HepG2 (cell line): ENCODE results near the gene EFCAB11. TPM values are rescaled to one million over a fixed set of nuclear protein-coding genes. Genes with fewer than 3 reads are reported as not detected.

Experiments used
- ATAC-seq: fragments of 200-7000 bp; cut with Tn5 transposase; 3 replicates; pipeline ENCODE4 v1.9.1; 2020; ENCODE audit warnings: mild to moderate bottlenecking, moderate library complexity
- BruUV-seq: library from RNA; stranded (reverse); fragments of 400-500 nt; replicated peaks from 2 replicates; lab custom pipeline; 2021; lab: Mats Ljungman, UMichigan
- CTCF ChIA-PET: fragments of 300-600 bp; formaldehyde crosslinking; extraction: SDS; loops from one replicate; lab custom pipeline; 2021; ENCODE audit warnings: low total read pairs, inconsistent platforms, low intra/inter-chr PET ratio; lab: Yijun Ruan, JAX
- POLR2A ChIA-PET: fragments of 350-600 bp; sonication (Branson Sonifier 250); formaldehyde crosslinking; loops from one replicate; lab custom pipeline; 2020; ENCODE audit warnings: antibody characterized with exemption, inconsistent platforms; lab: Yijun Ruan, JAX
- DNase-seq: peaks from one replicate; pipeline ENCODE4 v3.0.0-alpha.2; 2015; ENCODE audit warnings: low spot score
- FAIRE-seq: peaks from 3 replicates; lab custom pipeline; 2011; peaks lifted over from hg19 to GRCh38; lab: Jason Lieb, UNC
- H2AFZ ChIP-seq: one replicate; pipeline ENCODE4 v1.6.1; 2011; ENCODE audit warnings: low read length, inconsistent platforms
- H3K27ac ChIP-seq: fragments of 300-600 bp; 3 replicates; pipeline ENCODE4 v1.8.0; 2011; ENCODE audit warnings: mixed run types, mild to moderate bottlenecking, mixed read lengths, low read length, inconsistent platforms; ENCODE audit not compliant: insufficient read depth; ENCODE audit errors: extremely low read length
- H3K27me3 ChIP-seq, 2 experiments: fragments of 200-600 bp in 1 of 2; 2 replicates in 1 of 2; 3 replicates in 1 of 2; pipeline versions ENCODE4 v1.6.0 to v1.8.0; 2011; ENCODE audit warnings: low read length in 2 of 2, mild to moderate bottlenecking in 2 of 2, moderate library complexity in 2 of 2, inconsistent platforms in 1 of 2; ENCODE audit not compliant: insufficient read depth in 2 of 2, control insufficient read depth in 1 of 2
- H3K36me3 ChIP-seq, 2 experiments: fragments of 200-600 bp in 1 of 2; replicated peaks in 1 of 2; 2 replicates in 1 of 2; 3 replicates in 1 of 2; pipeline versions ENCODE4 v1.5.1 to v1.8.0; 2011; ENCODE audit warnings: low read length in 2 of 2, inconsistent platforms in 1 of 2; ENCODE audit not compliant: insufficient read depth in 2 of 2, control insufficient read depth in 1 of 2
- H3K4me1 ChIP-seq: 2 replicates; pipeline ENCODE4 v1.5.1; 2012; ENCODE audit warnings: low read length, inconsistent platforms; ENCODE audit not compliant: insufficient read depth
- H3K4me2 ChIP-seq: 2 replicates; pipeline ENCODE4 v1.6.0; 2011; ENCODE audit warnings: low read depth, low read length, inconsistent platforms
- H3K4me3 ChIP-seq, 3 experiments: fragments of 200-600 bp in 1 of 3; sonication (generic), shearing (Covaris generic) in 1 of 3; replicated peaks in 1 of 3; 2 replicates each; pipeline ENCODE4 v1.5.1; 2011 to 2016; ENCODE audit warnings: low read length in 3 of 3, inconsistent platforms in 2 of 3, low read depth in 2 of 3, mild to moderate bottlenecking in 2 of 3, control low read depth in 1 of 3, mixed read lengths in 1 of 3; ENCODE audit not compliant: insufficient read depth in 1 of 3
- H3K79me2 ChIP-seq: one replicate; pipeline ENCODE4 v1.6.1; 2011; ENCODE audit warnings: low read length, inconsistent platforms; ENCODE audit not compliant: insufficient read depth
- H3K9ac ChIP-seq: 2 replicates; pipeline ENCODE4 v1.6.0; 2011; ENCODE audit warnings: mild to moderate bottlenecking, low read depth, low read length, inconsistent platforms; ENCODE audit not compliant: insufficient read depth
- H3K9me3 ChIP-seq: 2 replicates; pipeline ENCODE4 v1.5.1; 2012; ENCODE audit warnings: mild to moderate bottlenecking, low read length
- H4K20me1 ChIP-seq: 2 replicates; pipeline ENCODE4 v1.6.0; 2011; ENCODE audit warnings: inconsistent platforms, mild to moderate bottlenecking, low read length, moderate library complexity; ENCODE audit not compliant: insufficient read depth
- CHD4 ChIP-seq: fragments of 200-600 bp; sonication (generic); IDR thresholded peaks from 2 replicates; pipeline ENCODE4 v1.7.0; 2017; ENCODE audit warnings: mild to moderate bottlenecking, low read length, borderline replicate concordance
- JUND ChIP-seq: sonication (generic); formaldehyde crosslinking; IDR thresholded peaks from 2 replicates; pipeline ENCODE4 v1.8.0; 2022; ENCODE audit warnings: mild to moderate bottlenecking, missing genetic modification reagents
- MBNL3 ChIP-seq: fragments of 250-450 bp; sonication (Bioruptor Pico); conservative IDR thresholded peaks from 2 replicates; pipeline ENCODE4 v1.8.0; 2022; ENCODE audit warnings: mild to moderate bottlenecking, inconsistent platforms
- SMC3 ChIP-seq: IDR thresholded peaks from 2 replicates; pipeline ENCODE4 v1.6.1; 2011; ENCODE audit warnings: low read length, improper control_type of control experiment
- STAT5B ChIP-seq: sonication (generic); formaldehyde crosslinking; IDR thresholded peaks from 2 replicates; pipeline ENCODE4 v1.4.0; 2020; ENCODE audit warnings: missing genetic modification reagents
- ZNF224 ChIP-seq: sonication (generic); formaldehyde crosslinking; IDR thresholded peaks from 2 replicates; pipeline ENCODE4 v1.5.0; 2020; ENCODE audit warnings: mild to moderate bottlenecking, missing genetic modification reagents
- WGBS: methylation state at CpG from one replicate; pipeline ENCODE4 v1.1.6; 2017; ENCODE audit warnings: low lambda C conversion rate; 5-methylcytosine and 5-hydroxymethylcytosine counted together
- in situ Hi-C: cut with HindIII; loops from 2 replicates; pipeline ENCODE4 v1.10.0; 2017; ENCODE audit warnings: low pct_unique_long_range_greater_than_20kb; ENCODE audit not compliant: extremely low pct_ligation_motif_present
- intact Hi-C: fragments of 100-400 bp; cut with micrococcal nuclease; formaldehyde crosslinking; loops from one replicate; pipeline ENCODE4 v1.10.0; 2022; ENCODE audit not compliant: unreplicated experiment
- polyA plus RNA-seq, 8 experiments: library from polyadenylated mRNA; depleted of rRNA in 3 of 8; stranded (reverse) in 7 of 8; unstranded in 1 of 8; fragments of >200 nt; fragmentation: Illumina TruSeq in 4 of 8; extraction: Trizol in 4 of 8; gene quantifications; 2 replicates each; pipeline versions ENCODE4 v1.2.1 to v1.2.3, GENCODE V29; 2011 to 2016; ENCODE audit warnings: low read depth in 4 of 8, missing spikeins in 1 of 8, mixed read lengths in 1 of 8; ENCODE audit not compliant: insufficient read depth in 1 of 8
- total RNA-seq, 5 experiments: library from RNA; depleted of rRNA; stranded (reverse); fragments of >200 nt; fragmentation: Illumina TruSeq; extraction: Trizol; gene quantifications; 2 replicates each; pipeline ENCODE4 v1.2.3, GENCODE V29; 2016; ENCODE audit warnings: low read depth in 1 of 5
- TF ChIP-seq, protein P1 (sequence below): sonication (generic); formaldehyde crosslinking; conservative IDR thresholded peaks from 2 replicates; pipeline ENCODE4 v1.4.0; 2020; ENCODE audit warnings: mild to moderate bottlenecking, missing genetic modification reagents, moderate library complexity
- TF ChIP-seq, protein P2 (sequence below): sonication (generic); formaldehyde crosslinking; IDR thresholded peaks from 2 replicates; pipeline ENCODE4 v1.4.0; 2020; ENCODE audit warnings: missing genetic modification reagents
- TF ChIP-seq, protein P3 (sequence below): sonication (generic); formaldehyde crosslinking; conservative IDR thresholded peaks from 2 replicates; pipeline ENCODE4 v1.4.0; 2020; ENCODE audit warnings: missing genetic modification reagents
- TF ChIP-seq, protein P4 (sequence below): sonication (generic); formaldehyde crosslinking; IDR thresholded peaks from 2 replicates; pipeline ENCODE4 v1.4.0; 2020; ENCODE audit warnings: missing genetic modification reagents

EFCAB11 gene
- total and polyA plus RNA-seq, 2 of the 13 experiments (the other 11 are each of a cell fraction or from before 2014, with no cell fraction given), result 8.2 to 31.5 TPM

DNA sequence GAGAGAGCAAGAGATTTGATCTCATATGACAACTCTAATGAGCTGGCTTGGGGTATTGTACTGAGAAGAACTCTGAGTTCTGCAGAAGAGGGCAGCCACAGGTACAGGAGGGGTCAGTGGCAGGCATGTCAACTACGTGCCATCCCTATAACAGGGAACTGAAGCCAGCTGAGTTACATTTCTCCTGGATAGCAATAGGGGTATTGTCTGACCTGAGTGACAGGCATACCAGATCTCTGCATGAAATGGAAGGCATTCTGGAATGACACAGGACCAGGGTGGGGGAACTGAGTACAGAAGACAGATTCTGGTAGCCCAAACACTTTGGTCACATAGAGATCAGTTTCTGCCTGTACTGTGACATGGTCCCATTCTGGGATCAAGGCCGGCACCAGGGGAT, 35.8 kb downstream of the EFCAB11 start (continued):
- TF ChIP-seq, protein P1, sequence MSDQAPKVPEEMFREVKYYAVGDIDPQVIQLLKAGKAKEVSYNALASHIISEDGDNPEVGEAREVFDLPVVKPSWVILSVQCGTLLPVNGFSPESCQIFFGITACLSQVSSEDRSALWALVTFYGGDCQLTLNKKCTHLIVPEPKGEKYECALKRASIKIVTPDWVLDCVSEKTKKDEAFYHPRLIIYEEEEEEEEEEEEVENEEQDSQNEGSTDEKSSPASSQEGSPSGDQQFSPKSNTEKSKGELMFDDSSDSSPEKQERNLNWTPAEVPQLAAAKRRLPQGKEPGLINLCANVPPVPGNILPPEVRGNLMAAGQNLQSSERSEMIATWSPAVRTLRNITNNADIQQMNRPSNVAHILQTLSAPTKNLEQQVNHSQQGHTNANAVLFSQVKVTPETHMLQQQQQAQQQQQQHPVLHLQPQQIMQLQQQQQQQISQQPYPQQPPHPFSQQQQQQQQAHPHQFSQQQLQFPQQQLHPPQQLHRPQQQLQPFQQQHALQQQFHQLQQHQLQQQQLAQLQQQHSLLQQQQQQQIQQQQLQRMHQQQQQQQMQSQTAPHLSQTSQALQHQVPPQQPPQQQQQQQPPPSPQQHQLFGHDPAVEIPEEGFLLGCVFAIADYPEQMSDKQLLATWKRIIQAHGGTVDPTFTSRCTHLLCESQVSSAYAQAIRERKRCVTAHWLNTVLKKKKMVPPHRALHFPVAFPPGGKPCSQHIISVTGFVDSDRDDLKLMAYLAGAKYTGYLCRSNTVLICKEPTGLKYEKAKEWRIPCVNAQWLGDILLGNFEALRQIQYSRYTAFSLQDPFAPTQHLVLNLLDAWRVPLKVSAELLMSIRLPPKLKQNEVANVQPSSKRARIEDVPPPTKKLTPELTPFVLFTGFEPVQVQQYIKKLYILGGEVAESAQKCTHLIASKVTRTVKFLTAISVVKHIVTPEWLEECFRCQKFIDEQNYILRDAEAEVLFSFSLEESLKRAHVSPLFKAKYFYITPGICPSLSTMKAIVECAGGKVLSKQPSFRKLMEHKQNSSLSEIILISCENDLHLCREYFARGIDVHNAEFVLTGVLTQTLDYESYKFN, result no peak
- TF ChIP-seq, protein P2, sequence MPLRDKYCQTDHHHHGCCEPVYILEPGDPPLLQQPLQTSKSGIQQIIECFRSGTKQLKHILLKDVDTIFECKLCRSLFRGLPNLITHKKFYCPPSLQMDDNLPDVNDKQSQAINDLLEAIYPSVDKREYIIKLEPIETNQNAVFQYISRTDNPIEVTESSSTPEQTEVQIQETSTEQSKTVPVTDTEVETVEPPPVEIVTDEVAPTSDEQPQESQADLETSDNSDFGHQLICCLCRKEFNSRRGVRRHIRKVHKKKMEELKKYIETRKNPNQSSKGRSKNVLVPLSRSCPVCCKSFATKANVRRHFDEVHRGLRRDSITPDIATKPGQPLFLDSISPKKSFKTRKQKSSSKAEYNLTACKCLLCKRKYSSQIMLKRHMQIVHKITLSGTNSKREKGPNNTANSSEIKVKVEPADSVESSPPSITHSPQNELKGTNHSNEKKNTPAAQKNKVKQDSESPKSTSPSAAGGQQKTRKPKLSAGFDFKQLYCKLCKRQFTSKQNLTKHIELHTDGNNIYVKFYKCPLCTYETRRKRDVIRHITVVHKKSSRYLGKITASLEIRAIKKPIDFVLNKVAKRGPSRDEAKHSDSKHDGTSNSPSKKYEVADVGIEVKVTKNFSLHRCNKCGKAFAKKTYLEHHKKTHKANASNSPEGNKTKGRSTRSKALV (CRISPR knock-in tag), result no peak
- TF ChIP-seq, all 625 proteins: peak for 0

DNA sequence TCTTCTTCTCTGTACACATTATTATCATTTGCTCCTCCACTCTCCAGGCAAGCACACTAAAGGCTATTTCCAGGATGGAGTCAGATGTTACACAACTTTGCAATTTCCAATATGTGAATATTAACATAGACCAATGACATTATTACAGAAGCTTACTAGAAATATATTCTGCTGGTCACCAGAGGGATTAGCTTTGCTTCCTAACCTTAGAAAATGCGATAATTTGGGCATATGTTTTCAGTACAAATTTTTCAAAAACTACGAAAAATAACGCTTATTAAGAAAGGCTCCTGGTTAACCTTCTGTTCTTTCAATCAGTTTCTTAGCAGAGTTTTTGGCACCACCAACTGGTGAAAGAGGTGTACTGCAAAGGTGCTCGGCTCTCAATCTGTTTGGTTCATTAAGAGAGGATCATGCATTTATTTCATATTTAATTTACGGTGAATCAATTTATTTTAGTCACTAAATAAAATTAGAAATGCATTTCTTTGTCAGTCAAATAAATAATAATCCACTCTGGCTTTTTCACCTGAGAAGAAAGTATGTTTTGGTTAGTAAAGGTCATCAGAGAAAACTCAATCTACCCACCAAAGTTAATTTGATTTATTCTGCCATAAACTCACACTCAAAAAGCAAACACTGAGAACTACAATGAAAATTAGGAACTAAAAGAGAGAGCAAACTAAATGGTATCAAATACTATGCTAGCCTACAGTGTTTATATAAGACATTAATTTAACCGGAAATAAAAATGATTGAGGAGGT, 39.2 kb downstream of the EFCAB11 start:
- in situ Hi-C loops, result loop anchor here (25.0 kb wide), 2 partner anchors 503 to 678 kb away; partner anchors contain the start of gene FOXN3
- CTCF ChIA-PET, result interaction anchor here (0.7 to 1.3 kb wide), 2 partner anchors 875 to 889 kb away, joined by 3 to 7 read pairs; no protein-coding TSS in a partner anchor
- BruUV-seq, result no TSS peak
- peak; percentile 75 for TF ChIP-seq SMC3
- TF ChIP-seq ZNF224, result no peak
- no peak for TF ChIP-seq STAT5B
- no peak for TF ChIP-seq JUND (CRISPR knock-in tag)
- TF ChIP-seq, protein P3, sequence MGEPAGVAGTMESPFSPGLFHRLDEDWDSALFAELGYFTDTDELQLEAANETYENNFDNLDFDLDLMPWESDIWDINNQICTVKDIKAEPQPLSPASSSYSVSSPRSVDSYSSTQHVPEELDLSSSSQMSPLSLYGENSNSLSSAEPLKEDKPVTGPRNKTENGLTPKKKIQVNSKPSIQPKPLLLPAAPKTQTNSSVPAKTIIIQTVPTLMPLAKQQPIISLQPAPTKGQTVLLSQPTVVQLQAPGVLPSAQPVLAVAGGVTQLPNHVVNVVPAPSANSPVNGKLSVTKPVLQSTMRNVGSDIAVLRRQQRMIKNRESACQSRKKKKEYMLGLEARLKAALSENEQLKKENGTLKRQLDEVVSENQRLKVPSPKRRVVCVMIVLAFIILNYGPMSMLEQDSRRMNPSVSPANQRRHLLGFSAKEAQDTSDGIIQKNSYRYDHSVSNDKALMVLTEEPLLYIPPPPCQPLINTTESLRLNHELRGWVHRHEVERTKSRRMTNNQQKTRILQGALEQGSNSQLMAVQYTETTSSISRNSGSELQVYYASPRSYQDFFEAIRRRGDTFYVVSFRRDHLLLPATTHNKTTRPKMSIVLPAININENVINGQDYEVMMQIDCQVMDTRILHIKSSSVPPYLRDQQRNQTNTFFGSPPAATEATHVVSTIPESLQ (CRISPR knock-in tag), result no peak
- TF ChIP-seq CHD4, result peak; percentile 49; the same call in 1 of the 2 replicates
- TF ChIP-seq, protein P4, sequence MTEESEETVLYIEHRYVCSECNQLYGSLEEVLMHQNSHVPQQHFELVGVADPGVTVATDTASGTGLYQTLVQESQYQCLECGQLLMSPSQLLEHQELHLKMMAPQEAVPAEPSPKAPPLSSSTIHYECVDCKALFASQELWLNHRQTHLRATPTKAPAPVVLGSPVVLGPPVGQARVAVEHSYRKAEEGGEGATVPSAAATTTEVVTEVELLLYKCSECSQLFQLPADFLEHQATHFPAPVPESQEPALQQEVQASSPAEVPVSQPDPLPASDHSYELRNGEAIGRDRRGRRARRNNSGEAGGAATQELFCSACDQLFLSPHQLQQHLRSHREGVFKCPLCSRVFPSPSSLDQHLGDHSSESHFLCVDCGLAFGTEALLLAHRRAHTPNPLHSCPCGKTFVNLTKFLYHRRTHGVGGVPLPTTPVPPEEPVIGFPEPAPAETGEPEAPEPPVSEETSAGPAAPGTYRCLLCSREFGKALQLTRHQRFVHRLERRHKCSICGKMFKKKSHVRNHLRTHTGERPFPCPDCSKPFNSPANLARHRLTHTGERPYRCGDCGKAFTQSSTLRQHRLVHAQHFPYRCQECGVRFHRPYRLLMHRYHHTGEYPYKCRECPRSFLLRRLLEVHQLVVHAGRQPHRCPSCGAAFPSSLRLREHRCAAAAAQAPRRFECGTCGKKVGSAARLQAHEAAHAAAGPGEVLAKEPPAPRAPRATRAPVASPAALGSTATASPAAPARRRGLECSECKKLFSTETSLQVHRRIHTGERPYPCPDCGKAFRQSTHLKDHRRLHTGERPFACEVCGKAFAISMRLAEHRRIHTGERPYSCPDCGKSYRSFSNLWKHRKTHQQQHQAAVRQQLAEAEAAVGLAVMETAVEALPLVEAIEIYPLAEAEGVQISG (CRISPR knock-in tag), result no peak
- TF ChIP-seq MBNL3, result no peak

More for the DNA sequence above, 39.2 kb downstream of the EFCAB11 start:
- POLR2A ChIA-PET, result no interaction called here
- peak; percentile 60 for FAIRE-seq
- intact Hi-C loops, result loop anchor here (1.0 to 10.0 kb wide), 4 partner anchors 140 to 875 kb away; no protein-coding TSS in a partner anchor
- WGBS, result 18% methylated on average over 6 of the region's 6 CpGs
- Histone ChIP-seq H3K79me2 (no peaks in the 10 kb centered on the region), H3K4me2 (peak overlapping the region; percentile 28), H3K4me1 (peaks cover 38% of the 10 kb centered on the region), H4K20me1 (no peaks in the 10 kb centered on the region), H3K27ac (peak overlapping the region; percentile 28), H3K4me3 (peak overlapping the region in 1 of 3 experiments; percentile 19; a peak in 1 of 6 replicates), H3K9me3 (no peaks in the 10 kb centered on the region), H3K36me3 (no peaks in the 10 kb centered on the region; a peak in 1 of 5 replicates), H3K27me3 (no peaks in the 10 kb centered on the region), H3K9ac (no peak overlapping the region), H2AFZ (no peak overlapping the region)
- no peak for ATAC-seq
- DNase-seq, result peak; percentile 59
